NCI-H2107 treated with DMSO at 0.1 percent for 48 hours (cell line): ENCODE results near the gene PRR20E.
"Not testable (repeated sequence)": the region's sequence is repeated elsewhere in the genome, so short reads cannot be mapped to it uniquely, and the experiment has no call there.

Experiments used
- DNase-seq: peaks from one replicate; lab custom pipeline; 2025; ENCODE audit not compliant: unreplicated experiment; lab: John Stamatoyannopoulos, UW

Gene PRR20E

DNA sequence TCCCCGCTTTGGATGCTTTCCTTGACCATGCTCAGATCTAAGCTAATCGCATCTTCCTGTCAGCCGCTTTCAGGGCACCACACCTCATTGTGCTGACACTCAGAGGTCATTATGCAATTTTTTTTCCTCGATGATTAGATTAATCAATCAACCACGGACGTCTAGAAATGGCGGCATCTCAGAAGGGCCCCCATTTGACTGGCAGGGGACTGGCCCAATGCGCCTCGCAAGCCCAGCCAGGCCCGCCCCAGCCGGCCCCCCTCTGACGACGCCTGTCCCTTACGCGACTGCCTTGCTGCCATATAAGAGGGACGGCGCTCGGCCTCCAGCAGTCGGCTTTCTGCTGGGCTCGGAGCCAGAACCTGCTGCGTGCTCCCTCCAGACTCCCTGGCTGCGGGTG is at the start of gene PRR20E:
PRR20E (plus strand) TSS at position 301 of the 400 bp plus-strand sequence. CDS start 387 bp downstream, outside the sequence.
- DNase-seq: not testable (repeated sequence)

DNA sequence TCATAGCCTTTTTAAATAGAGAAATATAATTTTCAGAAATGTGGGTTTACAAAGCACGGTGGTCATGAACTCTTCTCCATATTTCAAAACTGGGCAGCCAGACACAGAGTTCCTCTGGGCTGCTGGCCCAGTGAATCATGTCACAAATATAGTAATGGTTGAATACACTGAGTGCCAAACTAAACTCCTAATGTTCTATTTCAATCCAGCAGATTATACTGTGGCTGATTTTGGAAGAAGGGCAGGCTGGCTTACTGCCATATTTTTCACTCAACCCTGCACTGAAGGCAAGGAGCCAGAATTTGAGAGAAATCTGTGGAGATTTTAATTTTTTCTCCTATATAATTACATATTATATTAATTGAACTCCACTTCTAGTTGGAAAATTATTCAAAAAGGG is 43.3 kb upstream of the PRR20E start:
- no peak for DNase-seq

DNA sequence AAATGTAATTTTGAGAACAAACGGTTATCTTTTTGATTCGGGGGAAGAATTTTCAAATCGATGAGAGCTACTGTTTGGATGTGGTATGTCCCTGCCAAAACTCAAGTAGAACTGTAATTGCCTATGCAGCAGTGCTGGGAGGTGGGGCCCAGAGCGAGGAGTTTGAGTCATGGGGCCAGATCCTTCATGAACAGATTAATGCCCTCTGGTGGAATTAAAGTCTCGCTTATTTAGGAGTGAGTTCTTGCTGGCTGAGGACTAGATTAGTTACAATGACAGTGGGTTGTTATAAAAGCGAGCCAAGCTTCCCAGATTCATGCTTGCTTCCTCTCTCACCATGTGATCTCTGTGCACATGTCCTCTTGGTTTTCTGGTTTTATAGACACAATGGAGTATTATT is 38.1 kb upstream of the PRR20E start:
- no peak for DNase-seq

DNA sequence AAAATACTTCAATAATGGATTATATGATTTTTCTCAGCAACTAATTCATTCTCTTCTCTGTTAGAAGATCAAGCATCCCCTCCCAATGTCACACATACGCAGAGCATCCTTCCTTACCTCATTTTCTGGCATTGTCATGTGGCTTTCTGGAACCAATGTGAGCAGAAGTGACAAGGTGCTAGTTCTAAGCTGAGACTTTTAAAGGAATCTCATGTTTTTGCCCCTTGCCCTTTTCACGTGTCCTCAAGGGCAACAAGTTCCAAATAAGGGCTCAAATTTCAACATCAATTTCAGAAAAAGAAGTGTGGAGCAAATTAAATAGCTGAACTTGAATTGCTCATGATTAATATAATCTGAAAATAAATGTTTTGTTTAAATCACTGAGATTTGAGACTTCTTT is 30.9 kb upstream of the PRR20E start:
- DNase-seq: no peak

DNA sequence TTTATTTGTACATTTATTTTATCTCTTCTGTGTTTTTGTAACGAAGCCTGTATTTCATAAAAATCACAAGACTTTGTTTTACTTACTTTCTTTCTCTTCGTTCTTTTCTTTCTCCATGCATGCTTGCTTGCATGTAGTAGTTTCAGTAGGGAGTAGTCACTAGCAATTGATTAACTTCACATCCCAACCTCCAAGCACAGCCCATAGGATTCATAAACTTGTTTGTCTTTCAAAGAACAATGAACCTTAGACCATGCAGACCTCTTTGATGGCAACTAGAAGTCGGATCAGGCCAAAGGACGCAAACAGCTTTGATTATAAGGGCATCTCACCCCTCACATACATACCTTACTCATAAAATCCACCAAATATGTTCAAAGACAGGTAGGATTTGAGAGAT is 29.4 kb upstream of the PRR20E start:
- no peak for DNase-seq

DNA sequence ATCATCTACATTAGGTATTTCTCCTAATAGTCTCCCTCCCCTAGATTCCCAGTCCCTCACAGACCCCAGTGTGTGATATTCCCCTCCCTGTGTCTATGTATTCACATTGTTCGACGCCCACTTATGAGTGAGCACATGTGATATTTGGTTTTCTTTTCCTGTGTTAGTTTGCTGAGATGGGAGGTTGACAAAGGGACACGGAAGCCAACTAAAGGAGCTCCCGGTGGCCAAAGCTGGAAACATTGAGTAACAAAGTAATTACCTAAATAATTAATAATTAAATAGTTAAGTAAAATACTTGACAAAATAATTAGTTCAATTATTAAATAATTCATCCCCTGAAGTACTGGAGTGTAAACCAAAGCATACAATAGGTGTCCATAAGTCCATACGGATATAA is 28.0 kb upstream of the PRR20E start:
- no peak for DNase-seq

DNA sequence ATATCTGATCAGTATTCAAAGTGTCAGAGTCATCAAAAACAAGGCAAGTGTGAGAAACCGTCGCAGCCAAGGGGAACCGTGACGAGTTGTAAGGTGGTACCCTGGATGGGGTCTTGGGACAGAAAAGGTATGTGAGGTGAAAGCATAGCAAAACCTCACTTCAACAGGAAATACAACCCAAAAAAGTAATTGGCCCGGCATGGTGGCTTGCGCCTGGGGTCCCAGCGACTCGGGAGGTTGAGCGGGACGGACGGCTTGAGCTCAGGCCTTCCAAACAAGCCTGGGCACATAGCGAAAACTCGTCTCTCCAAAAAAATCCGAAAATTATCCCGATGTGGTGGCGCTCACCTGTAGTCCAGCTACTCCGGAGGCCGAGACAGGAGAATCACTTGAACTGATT is 27.2 kb upstream of the PRR20E start:
- not testable (repeated sequence) for DNase-seq

DNA sequence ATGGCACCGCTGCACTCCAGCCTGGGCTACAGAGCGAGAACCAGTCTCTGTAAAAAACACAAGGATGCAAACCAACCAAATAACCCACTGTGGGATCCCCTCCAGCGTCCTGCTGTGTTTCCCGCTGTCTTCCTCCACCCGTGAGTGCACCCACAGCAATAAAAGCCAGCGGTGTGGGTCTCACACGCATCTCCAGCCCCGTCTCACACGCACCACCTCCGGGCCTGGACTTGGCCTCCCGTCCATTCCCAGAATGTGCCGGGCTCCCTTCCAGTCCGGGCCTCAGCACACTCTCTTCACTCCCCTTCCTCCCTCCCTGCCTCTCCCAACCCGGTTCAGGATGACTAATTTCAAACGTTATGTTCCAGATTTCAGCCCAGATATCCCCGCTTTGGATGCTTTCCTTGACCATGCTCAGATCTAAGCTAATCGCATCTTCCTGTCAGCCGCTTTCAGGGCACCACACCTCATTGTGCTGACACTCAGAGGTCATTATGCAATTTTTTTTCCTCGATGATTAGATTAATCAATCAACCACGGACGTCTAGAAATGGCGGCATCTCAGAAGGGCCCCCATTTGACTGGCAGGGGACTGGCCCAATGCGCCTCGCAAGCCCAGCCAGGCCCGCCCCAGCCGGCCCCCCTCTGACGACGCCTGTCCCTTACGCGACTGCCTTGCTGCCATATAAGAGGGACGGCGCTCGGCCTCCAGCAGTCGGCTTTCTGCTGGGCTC is 26.6 kb upstream of the PRR20E start, which contains the start of gene PRR20A:
PRR20A (plus strand) TSS at position 684 of the 734 bp plus-strand sequence. CDS start 387 bp downstream, outside the sequence.
- DNase-seq: not testable (repeated sequence)

DNA sequence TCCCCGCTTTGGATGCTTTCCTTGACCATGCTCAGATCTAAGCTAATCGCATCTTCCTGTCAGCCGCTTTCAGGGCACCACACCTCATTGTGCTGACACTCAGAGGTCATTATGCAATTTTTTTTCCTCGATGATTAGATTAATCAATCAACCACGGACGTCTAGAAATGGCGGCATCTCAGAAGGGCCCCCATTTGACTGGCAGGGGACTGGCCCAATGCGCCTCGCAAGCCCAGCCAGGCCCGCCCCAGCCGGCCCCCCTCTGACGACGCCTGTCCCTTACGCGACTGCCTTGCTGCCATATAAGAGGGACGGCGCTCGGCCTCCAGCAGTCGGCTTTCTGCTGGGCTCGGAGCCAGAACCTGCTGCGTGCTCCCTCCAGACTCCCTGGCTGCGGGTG is 19.8 kb upstream of the PRR20E start, which contains the start of gene PRR20B:
PRR20B (plus strand) TSS at position 301 of the 400 bp plus-strand sequence. CDS start 387 bp downstream, outside the sequence.
- not testable (repeated sequence) for DNase-seq

DNA sequence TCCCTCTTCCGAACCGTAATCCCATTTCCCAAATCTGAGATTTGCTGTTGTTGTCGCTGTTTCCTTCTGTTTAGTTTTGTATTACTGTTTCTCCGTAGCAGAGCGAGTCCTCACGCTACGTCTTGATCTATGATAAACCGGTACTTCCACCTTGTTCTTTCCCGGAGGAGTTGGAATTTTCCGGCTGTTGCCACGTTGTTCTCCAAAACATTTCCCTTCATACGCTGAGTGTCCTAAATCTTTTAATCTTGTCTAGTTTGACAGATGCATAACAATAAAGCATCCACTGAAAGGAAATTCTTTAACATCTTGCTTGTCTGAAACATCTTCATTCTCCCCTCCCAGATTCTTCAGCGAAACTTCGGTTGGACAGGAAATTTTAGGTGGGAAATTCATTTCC is 18.9 kb upstream of the PRR20E start:
- not testable (repeated sequence) for DNase-seq

DNA sequence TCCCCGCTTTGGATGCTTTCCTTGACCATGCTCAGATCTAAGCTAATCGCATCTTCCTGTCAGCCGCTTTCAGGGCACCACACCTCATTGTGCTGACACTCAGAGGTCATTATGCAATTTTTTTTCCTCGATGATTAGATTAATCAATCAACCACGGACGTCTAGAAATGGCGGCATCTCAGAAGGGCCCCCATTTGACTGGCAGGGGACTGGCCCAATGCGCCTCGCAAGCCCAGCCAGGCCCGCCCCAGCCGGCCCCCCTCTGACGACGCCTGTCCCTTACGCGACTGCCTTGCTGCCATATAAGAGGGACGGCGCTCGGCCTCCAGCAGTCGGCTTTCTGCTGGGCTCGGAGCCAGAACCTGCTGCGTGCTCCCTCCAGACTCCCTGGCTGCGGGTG is 13.2 kb upstream of the PRR20E start, which contains the start of gene PRR20C:
PRR20C (plus strand) TSS at position 301 of the 400 bp plus-strand sequence. CDS start 387 bp downstream, outside the sequence.
- DNase-seq: not testable (repeated sequence)

DNA sequence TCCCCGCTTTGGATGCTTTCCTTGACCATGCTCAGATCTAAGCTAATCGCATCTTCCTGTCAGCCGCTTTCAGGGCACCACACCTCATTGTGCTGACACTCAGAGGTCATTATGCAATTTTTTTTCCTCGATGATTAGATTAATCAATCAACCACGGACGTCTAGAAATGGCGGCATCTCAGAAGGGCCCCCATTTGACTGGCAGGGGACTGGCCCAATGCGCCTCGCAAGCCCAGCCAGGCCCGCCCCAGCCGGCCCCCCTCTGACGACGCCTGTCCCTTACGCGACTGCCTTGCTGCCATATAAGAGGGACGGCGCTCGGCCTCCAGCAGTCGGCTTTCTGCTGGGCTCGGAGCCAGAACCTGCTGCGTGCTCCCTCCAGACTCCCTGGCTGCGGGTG is 6.7 kb upstream of the PRR20E start, which contains the start of gene PRR20D:
PRR20D (plus strand) TSS at position 301 of the 400 bp plus-strand sequence. CDS start 387 bp downstream, outside the sequence.
- DNase-seq: not testable (repeated sequence)

DNA sequence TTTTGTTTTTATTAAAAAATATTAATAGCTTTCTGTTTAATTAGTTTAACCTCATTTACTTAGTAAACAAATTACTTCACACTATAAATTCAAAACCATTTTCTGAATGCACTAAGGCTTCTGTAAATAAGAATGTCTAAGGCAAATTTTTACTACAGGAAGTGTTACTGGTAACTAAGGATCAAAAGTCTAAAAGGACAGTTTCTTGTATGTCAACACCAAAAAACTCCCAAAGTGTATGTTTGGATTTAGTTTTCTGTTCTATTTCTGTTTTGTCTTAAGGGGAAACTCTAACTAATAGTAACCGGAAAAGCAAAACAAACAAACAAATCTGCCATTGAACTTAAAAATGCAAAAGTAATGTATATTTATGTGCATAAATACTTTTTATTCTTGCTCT is 24.7 kb downstream of the PRR20E start:
- DNase-seq: no peak

DNA sequence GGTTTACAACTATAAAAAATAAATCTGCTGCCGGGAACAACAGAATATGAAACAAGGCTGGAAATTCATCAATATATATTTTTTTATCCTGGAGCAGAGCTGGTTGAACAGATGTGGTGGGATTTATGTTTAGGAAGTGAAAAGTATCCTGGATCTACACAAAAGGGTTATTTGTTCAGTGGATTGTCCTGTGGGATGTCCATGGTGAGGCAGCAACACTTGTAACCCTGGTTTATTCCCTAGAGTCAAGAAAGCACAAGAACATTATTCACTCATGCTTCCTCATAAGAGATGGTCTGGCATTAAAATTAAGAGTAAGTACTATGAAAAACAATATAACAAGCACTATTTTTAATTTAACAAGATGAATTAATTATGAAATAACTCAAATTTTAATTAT is 46.0 kb downstream of the PRR20E start:
- no peak for DNase-seq
